SK-N-SH treated with all-trans-retinoic acid at 6 μM for 48 hours (cell line): ENCODE results near the gene CAPG.

Experiments used
- ARNTL ChIP-seq: fragments of 450-650 bp; formaldehyde crosslinking; IDR thresholded peaks from 2 replicates; pipeline ENCODE4 v1.5.0; 2020; ENCODE audit warnings: low read depth, mild to moderate bottlenecking, moderate library complexity, borderline replicate concordance
- CREB5 ChIP-seq: fragments of 250-450 bp; sonication (Bioruptor Pico); IDR thresholded peaks from 2 replicates; pipeline ENCODE4 v1.5.1; 2020; ENCODE audit warnings: low read depth, mild to moderate bottlenecking, moderate library complexity
- CSDC2 ChIP-seq: fragments of 250-450 bp; sonication (Bioruptor Pico); IDR thresholded peaks from 2 replicates; pipeline ENCODE4 v1.5.0; 2020; ENCODE audit warnings: mild to moderate bottlenecking, moderate library complexity
- ESRRG ChIP-seq: fragments of 250-450 bp; sonication (Bioruptor Pico); IDR thresholded peaks from 2 replicates; pipeline ENCODE4 v1.6.1; 2021; ENCODE audit warnings: mild to moderate bottlenecking
- GLIS3 ChIP-seq: fragments of 250-450 bp; sonication (Bioruptor Pico); IDR thresholded peaks from 2 replicates; pipeline ENCODE4 v1.5.0; 2020; ENCODE audit warnings: mild to moderate bottlenecking, moderate library complexity
- ISL1 ChIP-seq: fragments of 250-450 bp; sonication (Bioruptor Pico); IDR thresholded peaks from 2 replicates; pipeline ENCODE4 v2.1.2; 2022; ENCODE audit warnings: mild to moderate bottlenecking, moderate library complexity
- PATZ1 ChIP-seq: fragments of 250-450 bp; sonication (Bioruptor Pico); IDR thresholded peaks from 2 replicates; pipeline ENCODE4 v1.8.0; 2020; ENCODE audit warnings: mild to moderate bottlenecking, moderate library complexity, borderline replicate concordance
- RARB ChIP-seq: fragments of 250-450 bp; sonication (Bioruptor Pico); IDR thresholded peaks from 2 replicates; pipeline ENCODE4 v1.8.0; 2021; ENCODE audit warnings: mild to moderate bottlenecking, moderate library complexity
- TCF4 ChIP-seq: fragments of 250-450 bp; sonication (Bioruptor Pico); IDR thresholded peaks from 2 replicates; pipeline ENCODE4 v1.8.0; 2021; ENCODE audit warnings: mild to moderate bottlenecking, moderate library complexity, borderline replicate concordance
- ZC3H10 ChIP-seq: fragments of 250-450 bp; sonication (Bioruptor Pico); IDR thresholded peaks from 2 replicates; pipeline ENCODE4 v1.5.1; 2021; ENCODE audit warnings: mild to moderate bottlenecking, moderate library complexity
- ZFP3 ChIP-seq: fragments of 250-450 bp; sonication (Bioruptor Pico); IDR thresholded peaks from 2 replicates; pipeline ENCODE4 v1.5.0; 2020; ENCODE audit warnings: mild to moderate bottlenecking, moderate library complexity
- ZFP30 ChIP-seq: fragments of 450-650 bp; formaldehyde crosslinking; IDR thresholded peaks from 2 replicates; pipeline ENCODE4 v1.5.0; 2022; ENCODE audit warnings: mild to moderate bottlenecking, moderate library complexity

GRCh38 chr2:85422072-85422457 is 11.9 kb upstream of the CAPG start:
- TF ChIP-seq PATZ1 (CRISPR knock-in tag) (no peak), CREB5 (no peak), TCF4 (CRISPR knock-in tag) (no peak), ZFP30 (CRISPR knock-in tag) (no peak), ZC3H10 (no peak), ARNTL (CRISPR knock-in tag) (no peak), ZFP3 (CRISPR knock-in tag) (no peak), ISL1 (CRISPR knock-in tag) (no peak), ESRRG (CRISPR knock-in tag) (no peak), GLIS3 (CRISPR knock-in tag) (no peak), RARB (no peak), CSDC2 (no peak)
